GM21737 (cell line): ENCODE data around the gene NF2.

Experiments used
- ATAC-seq: cut with Tn5 transposase; IDR thresholded peaks from one replicate; pipeline ENCODE4 v1.9.1; 2021; ENCODE audit warnings: mild to moderate bottlenecking, moderate library complexity; ENCODE audit not compliant: unreplicated experiment

Gene NF2

DNA sequence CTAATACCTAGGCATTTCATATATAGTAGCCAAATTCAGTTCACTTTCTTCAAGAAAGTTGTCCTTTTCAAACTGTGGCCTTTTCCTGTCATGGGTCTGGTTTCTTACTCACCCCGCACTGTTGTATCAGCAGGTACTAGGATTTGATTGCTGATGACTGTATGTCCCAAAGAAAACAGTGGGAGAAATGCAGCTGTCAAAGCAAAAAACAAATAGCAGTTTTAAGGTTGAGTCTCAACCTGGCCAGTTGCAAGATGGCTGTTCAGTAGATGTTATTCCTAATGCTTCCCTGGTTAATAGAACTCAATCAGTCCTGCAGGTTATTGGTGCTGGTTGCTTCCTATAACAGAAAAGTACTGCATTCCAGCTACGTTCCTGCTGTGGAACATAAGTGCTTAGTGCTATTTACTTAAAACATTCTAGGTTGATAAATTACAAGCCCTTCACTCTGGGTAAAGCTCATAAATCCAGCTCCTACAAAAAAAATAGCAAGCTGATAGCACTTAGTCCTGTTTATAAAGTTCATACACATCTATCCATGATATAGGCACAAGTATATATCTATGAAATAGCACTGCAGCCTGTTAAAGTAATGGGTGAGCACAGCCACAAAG, 26.6 kb downstream of the NF2 start:
- ATAC-seq, result no peak

DNA sequence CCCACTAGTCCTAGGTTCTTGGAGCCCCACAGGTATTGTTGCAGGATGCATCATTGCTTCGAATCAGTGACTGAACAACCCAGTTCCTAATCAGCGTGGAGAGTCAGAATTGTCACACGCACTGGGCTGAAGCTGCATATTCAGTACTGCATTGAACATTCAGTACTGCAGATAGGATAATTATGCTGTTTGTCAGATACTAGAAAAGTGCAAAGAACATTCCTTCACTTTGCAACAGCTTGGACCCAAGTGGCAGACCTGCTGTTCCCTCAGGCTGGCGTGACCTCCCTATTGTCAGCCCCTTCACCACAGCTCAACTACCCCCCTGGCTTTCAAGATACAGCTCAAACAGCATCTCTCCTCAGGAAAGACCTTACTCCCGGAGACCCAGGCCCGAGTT, 27.6 kb downstream of the NF2 start:
- ATAC-seq, result no peak

DNA sequence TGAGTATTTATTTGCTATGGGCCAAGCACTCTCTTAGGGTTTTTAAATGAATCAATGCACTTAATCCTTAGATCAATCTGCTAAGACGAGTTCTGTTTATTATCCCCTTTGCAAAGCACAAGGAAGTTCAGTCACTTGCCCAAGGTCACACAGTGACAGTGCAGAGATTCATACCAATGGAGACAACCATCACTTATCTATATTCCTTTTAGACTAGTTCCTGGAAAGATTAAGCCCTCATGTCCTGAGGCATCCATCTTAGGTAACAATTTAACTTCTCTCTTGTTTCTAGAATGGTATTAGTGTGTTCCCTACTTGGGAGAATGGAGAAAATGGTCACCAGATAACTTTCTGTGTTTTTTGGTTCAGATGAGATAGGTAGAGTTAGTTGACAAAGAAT, 28.3 kb downstream of the NF2 start:
- ATAC-seq, result no peak

DNA sequence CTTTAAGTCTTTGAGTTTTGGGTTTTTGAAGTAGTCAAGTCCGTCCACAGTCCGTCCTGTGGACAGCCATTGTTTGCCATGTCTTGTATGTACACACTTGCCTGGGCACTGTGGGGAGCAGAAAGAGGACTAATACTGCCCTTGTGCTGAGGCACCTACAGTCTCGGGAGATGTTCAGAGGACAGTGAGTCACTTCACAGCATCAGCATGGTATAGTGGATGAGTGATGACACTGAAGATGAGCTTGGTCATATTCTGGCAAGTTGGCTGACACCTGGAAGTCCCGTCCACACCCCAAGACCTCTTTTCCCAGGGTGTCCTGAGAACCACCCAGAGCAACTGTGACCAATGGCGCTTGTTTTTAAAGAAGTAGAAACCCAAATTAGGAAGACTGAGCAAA, 29.2 kb downstream of the NF2 start:
- ATAC-seq, result no peak

DNA sequence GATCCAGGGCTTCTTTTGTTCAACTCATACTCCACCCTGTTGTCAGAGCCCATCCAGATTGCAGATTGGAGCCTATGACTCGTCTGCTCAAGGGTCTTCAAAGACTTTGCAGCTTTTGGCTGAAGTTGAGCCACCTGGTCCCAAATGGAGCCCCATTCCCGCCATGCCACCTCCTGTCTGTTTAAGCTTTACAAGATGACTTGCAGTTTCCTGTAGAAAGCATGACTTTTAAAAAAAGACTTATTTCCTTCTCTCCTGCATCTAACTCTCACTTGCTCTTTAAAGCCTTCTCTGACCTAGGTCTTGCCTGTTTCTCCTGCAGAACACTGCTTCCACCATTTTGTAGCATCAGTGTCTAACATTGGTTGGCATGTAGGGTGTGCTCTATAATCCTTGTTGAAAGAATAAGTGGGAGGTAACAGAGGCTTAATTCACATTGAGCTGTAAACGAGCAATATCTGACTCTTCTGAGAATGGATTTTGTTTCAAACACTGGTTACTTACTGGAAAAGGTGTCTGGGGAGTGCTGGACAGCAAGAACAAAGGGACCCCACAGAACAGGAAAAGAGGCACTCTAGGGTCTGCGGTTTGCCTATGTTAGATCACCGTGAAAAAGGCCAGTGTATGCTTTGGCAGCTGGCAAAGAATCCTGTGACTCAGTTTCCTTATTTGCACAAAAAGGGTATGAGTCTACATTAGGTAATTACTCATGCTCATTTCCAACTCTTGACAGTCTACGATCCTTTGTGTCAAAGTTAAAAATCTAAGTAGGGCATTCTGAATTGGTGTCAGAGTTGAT, 30.3 kb downstream of the NF2 start:
- no peak for ATAC-seq

DNA sequence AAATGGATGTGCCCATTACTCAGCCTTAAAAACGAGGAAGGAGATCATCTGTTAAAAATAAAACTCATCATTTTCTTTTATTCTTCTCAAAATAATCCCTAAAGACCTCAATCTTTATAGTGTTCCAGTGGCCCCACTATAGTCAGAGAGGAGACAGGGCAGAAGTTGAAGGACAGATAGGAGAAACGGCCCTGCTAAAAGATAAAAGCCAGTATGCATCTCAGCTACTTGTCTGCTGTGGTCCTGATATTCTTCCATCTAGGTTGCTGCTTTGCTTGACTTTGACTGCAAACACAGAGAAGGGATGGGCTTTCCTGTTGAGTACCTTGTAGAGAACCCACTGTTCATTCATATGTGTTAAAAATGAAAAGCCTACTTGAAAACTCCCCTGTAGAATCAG, 31.4 kb downstream of the NF2 start:
- no peak for ATAC-seq

DNA sequence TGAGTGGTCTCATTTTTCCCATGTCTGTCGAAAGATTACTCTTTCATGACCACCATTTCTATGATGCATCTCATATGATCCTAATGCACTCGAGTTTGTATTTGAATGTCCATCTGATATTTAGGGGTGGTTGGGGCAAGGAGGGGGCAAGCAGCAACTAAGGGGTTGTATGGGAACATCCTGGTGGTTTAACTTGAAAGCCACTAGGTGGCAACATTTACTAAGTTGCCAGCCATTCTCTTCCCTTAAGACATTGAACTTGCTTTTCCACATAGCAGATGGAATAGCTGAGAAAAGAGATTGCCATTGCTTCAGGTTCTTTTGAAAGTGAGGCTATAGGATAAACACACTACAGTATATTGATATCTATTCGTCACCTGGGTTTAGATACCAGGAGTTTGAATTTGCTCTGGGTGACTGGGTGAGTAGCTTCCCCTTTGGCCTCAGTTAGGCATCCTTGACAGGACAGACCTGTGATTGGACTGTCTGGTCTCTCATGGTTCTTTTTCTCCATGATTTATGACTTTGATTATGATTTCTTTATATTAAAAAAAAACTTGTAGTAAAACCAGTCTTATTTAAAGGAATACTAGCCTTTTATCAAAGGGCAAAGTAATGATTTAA, 32.4 kb downstream of the NF2 start:
- no peak for ATAC-seq

DNA sequence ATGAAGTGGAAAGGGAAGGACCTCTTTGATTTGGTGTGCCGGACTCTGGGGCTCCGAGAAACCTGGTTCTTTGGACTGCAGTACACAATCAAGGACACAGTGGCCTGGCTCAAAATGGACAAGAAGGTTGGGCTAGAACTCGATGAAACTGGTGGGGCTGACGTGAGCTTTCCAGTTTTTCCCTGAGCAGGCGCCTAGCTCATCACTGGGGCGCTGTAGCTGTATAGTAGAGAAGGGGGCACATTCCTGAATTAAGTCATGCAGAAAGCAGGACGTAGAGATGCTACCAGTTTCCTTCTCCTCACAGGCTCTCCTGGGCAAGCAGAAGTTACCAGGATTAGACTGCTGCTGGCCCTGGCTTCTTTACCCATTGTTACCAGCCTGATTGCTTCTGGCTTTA, 33.3 kb downstream of the NF2 start:
- ATAC-seq, result no peak

DNA sequence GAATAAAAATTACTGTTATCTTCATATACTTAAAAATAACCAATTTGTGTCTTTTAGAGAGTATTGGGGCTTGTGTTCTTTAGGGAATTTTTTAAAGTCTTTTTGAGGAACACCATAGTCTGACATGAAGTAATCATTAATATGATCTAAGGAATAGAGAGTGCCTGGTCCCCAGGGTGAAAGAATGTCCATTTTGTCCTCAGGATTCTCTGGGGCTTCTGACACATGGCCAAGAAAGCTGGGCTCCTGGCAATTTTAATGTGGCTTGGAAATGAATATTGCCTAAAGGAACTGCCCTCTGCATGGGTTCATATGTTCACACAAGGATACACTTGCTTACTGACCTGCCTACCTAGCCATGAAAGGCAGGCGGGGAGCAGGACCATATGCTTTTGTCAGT, 33.7 kb downstream of the NF2 start:
- ATAC-seq, result no peak

DNA sequence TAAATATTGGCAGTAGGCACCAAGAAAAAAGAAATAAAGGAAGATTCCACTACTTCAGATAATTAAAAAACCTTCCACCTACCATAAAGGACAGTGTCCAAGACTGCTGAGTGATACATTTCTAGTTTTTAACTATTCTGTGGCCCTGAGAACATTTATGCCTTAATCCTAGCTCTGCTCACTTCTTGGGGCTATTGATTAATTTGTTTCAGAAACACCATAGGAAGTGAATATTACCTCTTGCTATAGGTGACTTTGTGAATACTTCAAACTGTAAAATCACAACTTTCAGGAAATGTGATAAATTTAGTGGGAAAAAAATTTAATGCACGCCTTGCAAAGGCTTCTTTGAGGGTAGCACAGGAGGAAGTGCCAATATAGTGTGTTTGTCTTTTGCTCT, 35.2 kb downstream of the NF2 start:
- no peak for ATAC-seq

DNA sequence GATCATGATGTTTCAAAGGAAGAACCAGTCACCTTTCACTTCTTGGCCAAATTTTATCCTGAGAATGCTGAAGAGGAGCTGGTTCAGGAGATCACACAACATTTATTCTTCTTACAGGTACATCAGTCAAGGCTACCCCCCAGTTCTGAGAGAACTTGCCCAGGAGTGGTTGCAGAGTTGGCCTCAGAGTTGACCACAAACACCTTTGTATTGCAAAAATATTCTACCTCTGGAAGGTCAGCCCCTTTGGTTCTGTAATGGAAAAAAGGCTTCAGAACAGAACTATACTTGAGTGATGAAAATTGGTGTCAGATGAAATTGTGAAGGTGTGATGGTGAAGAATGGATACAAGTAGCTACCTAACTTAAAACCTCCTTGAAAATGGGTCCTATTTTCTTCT, 35.7 kb downstream of the NF2 start:
- no peak for ATAC-seq

DNA sequence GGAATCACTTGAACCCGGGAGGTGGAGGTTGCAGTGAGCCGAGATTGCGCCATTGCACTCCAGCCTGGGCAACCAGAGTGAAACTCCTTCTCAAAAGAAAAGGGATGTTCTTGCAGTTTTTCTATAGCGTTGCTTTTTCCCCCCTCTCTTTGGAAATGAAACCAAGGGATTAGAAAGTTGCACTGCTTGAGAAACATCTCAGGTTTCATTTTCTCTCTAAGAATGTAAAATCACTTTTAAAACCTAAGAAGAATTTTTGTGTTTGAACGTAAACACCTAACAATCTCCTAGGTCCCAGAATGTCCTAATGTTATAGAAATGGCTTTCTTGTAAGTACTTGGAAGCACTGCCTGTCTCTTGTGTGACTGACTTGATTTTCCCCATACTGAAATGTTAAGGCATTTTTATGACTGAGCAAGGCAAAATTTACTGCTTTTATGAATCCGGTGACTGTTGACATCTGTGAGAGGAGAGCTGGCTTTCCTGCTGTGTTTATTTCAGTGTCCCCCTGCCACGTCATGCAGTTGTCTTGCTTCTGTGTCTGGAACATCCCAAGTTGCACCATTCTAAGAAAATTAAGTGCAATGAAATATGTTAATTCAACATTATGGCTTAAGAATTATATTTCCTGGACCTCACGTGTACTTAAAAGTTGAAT, 37.7 kb downstream of the NF2 start:
- no peak for ATAC-seq

DNA sequence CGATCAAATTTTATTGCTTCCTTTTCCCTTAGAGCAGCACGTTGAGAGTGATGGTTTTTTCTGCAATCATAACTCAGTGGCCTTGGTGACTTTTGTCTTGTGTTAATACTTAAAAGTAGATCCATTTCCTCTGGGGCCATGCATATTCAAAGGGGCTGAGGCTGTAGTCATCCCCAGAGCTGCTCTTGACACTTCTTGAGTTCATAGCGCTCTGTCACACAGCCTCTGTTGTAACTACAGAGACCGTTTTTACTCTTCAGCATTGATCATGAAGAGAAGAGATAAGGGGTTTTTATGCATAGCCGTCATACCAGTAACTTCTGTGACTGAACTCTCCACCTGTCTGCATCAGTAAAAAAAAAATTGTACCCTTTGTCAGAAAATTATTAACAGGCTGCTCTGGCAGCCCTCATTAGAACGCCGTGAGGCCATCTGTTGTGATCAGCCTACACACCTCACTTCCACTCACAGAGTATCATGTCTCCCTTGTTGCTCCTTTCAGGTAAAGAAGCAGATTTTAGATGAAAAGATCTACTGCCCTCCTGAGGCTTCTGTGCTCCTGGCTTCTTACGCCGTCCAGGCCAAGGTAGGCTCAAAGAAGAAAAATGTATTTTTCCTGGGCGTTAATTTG, 38.4 kb downstream of the NF2 start:
- ATAC-seq, result no peak

DNA sequence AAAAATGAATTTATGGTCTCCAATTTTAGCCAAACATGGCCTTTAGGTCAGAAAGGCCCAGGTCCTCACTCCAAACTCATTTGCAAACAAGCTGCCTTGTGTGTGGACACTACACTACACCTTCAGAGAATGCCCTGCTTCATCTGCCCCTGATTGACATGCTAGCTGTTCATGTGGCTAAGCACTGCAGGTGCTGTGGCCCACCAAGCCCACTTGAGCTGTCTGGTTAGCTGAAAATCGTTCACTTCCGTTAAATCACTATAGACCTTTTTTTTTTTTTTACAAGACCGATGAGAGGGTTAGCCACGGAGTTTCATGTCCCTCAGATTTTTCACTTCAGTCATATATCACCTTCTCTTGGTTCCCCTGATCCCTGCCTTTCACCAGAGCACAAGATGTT, 39.3 kb downstream of the NF2 start:
- ATAC-seq, result no peak

DNA sequence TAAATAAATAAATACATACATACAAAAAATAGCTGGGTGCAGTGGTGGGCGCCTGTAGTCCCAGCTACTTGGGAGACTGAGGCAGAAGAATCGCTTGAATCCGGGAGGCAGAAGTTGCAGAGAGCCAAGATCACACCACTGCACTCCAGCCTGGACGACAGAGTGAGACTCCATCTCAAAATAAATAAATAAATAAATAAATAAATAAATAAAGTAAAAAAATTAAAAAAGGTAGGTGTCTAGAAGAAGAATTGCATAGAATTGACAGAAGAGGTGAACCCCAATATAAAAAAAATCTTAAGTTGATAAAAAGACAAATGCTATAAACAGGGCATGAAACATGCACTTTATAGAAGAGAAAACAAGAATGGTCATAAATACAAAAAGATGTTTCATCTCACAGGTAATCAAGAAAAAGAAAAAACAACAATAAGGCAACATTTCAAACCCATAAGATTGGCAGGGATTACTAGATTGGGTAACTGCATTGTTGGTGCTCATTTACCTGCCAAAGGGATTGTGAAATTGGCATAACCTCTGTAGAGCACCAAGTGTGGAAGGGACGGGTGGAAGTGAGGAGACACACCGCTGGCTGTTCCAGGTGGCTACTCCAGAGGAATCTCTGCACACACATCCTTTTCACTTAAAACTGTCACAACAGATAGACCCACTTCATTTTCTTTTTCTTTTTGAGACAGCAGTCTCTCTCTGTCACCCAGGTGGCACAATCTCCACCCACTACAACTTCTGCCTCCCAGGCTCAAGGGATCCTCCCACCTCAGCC, 44.7 kb downstream of the NF2 start:
- no peak for ATAC-seq

DNA sequence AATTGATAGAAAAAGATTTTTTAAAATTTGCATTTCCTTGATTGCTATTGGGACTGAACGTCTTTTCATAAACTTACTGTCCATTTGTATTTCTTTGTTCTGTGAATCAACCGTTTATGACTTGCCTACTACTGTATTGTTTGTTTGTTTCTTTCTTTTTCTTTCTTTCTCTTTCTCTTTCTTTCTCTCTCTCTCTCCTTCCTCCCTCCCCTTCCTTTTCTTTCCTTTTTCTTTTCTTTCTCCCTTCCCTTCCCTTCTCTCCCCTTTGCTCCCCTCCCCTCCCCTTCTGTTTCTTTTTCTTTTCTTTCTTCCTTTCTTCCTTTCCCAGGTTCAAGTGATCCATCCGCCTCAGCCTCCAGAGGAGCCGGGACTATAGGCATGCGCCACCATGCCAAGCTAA, 46.9 kb downstream of the NF2 start:
- ATAC-seq, result no peak

DNA sequence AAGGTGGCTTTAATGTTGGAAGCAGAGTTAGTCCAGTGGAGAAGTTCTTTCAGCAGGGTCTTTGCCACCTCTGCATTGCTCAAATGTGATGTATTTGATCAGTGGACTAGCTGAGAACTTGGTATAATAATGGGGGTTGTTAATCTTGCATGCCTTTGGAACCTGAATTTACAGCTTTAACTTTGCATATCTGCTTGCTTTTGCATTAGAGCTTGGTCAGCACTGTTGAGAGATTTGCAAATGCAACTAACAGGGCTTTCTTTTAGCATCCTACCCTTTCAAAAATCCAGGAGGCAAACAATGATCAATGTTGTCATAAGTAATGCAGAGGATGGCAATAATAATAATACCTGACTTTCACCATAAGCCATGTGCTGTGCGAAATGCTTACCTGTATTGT, 48.2 kb downstream of the NF2 start:
- no peak for ATAC-seq

DNA sequence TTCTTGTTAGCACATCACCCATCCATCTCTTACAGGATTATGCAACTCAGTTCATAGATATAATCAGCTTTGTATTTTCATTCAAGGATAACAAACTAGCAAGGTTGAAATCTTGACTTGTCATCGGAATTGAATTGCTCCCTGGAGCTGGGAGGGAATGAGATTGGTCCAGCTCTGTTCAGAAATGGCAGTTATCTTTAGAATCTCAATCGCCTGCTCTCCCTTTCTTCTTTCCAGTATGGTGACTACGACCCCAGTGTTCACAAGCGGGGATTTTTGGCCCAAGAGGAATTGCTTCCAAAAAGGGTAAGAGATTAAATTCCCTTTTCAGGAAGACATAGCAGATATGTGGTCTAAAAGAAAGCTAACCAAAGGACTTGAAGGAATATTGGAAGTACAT, 51.0 kb downstream of the NF2 start:
- ATAC-seq, result no peak

DNA sequence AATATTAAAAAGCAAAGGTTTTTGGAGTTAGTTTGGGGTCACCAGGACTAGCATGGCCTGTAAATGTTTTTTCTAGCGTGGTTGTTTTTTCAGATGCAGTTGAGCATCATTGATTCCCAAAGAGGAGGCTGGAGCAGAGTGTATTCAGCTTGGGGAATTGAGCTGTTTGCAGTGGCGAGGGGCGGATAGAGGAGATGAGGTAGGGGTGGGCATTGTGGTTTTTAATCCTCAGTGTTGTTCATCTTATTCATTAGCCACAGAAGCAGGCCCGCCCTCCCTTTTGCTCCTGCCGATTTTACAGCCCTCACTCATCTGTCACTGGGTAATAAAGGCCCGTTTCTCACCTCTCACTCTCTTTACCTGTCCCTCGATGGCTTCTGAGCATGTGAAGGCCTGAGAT, 51.4 kb downstream of the NF2 start:
- no peak for ATAC-seq

DNA sequence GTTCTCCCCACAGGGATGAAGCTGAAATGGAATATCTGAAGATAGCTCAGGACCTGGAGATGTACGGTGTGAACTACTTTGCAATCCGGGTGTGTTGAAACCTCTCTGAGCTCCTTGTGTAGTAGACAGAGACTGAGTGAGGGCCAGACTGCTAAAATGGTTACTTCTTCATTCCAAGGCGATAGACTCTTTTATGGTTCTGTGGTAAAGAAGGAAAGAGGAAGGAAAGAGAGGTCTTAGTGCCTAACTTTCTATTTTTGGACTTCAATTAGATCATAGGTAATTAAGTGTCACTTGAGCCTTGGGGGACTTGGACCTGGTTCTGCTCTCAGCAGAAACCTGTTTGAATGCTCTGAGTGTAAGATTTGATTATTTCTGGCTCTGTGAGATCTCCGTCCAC, 54.7 kb downstream of the NF2 start:
- no peak for ATAC-seq

DNA sequence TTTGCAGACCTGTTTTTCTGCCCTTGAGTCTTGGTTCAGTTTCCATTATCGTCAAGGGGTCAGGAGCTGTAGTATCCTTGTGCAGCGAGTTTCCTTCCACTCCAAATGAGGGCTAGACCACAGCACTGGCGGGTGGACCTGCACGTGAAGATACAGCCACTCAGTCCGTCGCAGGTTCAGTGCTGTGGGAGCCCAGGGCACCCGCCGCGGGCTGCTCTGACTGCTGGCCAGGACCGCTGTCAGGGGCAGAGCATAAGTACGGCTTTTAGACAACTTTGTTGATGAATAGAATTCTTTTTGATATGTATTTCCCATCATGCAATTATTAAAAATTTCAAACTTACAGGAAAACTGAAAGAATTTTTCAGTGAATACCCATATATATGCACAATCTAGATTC, 56.6 kb downstream of the NF2 start:
- ATAC-seq, result no peak
